GM10266 (cell line): Measurements from ENCODE around the gene ATF6B.
A peak's percentile ranks its signal among the peaks of the same experiment; 100 is the strongest.

ENCODE experiments used
- DNase-seq: peaks from one replicate; pipeline ENCODE4 v3.0.0; 2012; ENCODE audit errors: extremely low spot score
- TF ChIP-seq, protein P1 (sequence below): IDR thresholded peaks from 2 replicates; pipeline ENCODE4 v1.5.1; 2012; ENCODE audit warnings: mild to moderate bottlenecking, low read depth; ENCODE audit not compliant: control insufficient read depth, insufficient read depth; ENCODE audit errors: missing control alignments

ATF6B gene

DNA sequence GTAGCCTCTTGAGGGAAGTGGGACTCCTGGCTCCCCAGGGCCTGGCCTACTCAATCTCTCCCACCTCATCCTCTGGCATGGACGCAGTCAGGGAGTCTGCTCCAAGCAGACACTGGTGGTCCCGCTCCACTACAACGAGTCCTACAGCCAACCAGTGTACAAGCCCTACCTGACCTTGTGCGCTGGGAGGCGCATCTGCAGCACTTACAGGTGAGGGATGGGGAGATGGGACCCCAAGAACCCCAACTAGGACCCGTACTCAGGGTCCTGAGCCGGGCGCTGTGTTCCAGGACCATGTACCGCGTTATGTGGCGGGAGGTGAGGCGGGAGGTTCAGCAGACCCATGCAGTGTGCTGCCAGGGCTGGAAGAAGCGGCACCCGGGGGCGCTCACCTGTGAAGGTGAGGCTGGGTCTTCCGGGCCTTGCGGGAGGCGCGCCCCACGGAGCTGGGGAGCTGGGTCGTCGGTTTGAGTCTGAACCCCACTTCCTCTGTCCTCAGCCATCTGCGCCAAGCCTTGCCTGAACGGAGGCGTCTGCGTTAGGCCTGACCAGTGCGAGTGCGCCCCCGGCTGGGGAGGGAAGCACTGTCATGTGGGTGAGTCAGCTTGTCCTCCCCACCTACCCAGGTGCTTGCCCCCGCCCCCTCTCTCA, 38.5 kb upstream of the ATF6B start:
- TF ChIP-seq, protein P1, sequence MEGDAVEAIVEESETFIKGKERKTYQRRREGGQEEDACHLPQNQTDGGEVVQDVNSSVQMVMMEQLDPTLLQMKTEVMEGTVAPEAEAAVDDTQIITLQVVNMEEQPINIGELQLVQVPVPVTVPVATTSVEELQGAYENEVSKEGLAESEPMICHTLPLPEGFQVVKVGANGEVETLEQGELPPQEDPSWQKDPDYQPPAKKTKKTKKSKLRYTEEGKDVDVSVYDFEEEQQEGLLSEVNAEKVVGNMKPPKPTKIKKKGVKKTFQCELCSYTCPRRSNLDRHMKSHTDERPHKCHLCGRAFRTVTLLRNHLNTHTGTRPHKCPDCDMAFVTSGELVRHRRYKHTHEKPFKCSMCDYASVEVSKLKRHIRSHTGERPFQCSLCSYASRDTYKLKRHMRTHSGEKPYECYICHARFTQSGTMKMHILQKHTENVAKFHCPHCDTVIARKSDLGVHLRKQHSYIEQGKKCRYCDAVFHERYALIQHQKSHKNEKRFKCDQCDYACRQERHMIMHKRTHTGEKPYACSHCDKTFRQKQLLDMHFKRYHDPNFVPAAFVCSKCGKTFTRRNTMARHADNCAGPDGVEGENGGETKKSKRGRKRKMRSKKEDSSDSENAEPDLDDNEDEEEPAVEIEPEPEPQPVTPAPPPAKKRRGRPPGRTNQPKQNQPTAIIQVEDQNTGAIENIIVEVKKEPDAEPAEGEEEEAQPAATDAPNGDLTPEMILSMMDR: no peak
- DNase-seq: no peak

DNA sequence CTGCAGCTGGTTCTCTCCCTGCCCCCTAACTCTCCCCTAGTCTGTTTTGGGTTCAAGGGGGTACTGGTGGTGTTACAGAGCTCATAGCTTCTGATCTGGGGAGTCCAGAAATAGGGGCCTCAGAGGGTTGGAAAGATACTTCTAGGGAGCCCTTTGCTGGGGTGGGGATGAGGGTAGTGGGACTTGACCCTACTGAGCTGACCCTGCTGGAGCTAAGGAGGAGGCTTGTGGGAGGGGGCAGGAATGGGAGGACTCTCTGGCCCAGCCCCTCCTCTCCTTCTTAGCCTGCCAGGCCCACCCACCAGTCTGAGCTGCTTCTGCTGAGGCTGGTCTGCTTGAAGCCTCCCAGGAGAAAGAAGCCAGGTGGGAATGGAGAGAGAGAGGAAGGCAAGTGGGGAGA, 36.2 kb upstream of the ATF6B start, which contains the start of gene EGFL8:
EGFL8 (plus strand) TSS at position 301 of the 400 bp plus-strand sequence. CDS start 1,571 bp downstream, outside the sequence.
- TF ChIP-seq, protein P1: no peak
- no peak for DNase-seq

DNA sequence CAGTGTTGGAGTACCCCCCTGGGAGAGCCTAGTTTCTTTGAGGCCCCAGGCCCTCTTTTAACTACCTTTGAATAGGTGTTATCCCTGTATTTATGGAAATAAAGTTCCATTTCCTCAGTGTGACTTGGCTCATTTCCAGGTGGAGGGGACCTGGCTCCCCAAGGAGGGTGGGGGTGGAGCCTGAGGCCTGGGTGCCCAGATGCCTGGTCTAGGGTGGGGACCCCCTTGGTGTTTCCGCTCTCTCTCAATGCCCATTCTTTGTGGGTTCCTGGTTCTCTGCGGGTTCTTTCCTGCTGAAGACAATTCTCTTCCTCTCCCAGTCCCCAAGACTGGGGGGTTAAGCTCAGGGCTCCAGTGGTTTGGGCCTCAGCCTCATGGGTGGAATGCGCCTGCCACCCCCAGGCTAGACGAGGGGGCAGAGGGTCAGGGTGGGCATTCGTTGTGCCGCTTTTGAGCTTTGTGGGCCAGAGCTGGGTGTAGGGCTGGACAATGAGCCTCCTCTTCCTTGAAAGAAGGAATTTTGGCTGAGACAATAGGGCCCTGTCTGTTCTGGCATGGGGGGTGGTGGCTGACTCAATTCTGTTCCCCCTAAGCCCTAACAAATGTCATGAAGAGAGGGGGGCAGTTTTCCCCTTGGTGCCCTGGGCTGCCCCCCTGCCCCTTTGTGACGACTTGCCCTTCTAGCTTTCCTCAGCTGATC, 35.7 kb upstream of the ATF6B start:
- TF ChIP-seq, protein P1: no peak
- DNase-seq: no peak

DNA sequence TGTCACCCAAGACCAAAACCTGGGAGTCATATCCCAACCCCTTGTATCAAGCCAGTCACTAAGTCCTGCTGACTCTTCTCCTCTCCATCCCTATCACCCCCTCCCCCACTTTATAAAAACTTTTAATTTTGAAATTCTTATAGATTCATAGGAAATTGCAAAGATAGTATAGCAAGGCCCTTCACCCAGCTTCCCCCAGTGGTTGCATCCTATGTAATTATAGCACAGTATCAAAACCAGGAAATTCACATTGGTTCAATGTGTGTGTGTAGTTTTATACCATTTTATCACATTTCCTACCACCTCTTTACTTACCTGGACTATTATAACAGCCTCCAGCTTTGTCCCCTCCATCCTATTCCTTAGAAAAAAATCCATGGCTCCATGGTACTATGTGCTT, 30.0 kb upstream of the ATF6B start:
- DNase-seq: no peak
- TF ChIP-seq, protein P1: no peak

DNA sequence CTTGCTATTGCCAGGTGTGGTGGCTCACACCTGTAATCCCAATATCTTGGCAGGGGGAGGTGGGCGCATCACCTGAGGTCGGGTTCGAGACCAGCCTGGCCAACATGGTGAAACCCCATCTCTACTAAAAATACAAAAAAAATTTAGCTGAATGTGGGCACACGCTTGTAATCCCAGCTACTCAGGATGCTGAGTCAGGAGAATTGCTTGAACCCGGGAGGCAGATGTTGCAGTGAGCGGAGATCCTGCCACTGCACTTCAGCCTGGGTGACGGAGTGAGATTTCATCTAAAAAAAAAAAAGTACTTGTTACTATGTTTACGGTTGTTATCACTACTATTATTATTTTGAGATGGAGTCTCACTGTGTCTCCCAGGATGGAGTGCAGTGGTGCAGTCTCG, 28.8 kb upstream of the ATF6B start:
- TF ChIP-seq, protein P1: no peak
- DNase-seq: no peak

DNA sequence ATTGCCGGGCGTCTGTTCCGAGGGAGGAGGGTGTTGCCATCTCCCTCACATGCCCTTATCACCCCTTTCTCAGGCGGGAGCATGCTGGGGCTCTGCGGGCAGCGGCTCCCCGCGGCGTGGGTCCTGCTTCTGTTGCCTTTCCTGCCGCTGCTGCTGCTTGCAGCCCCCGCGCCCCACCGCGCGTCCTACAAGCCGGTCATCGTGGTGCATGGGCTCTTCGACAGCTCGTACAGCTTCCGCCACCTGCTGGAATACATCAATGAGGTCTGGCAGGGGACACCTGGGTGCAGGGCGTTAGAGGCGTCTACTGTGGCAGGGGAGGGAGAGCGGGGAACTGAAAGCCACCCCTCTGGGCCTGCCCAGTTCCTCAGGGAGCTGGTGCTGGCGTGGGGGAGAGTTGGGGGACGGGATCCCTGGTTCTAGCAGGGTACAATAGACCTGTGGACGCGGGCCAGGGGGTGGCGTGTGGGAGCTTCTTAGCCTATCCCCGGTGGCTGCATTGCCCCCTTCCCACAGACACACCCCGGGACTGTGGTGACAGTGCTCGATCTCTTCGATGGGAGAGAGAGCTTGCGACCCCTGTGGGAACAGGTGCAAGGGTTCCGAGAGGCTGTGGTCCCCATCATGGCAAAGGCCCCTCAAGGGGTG, 26.6 kb upstream of the ATF6B start:
- TF ChIP-seq, protein P1: peak; percentile 70
- DNase-seq: peak; percentile 88
